ENCODE data around the gene TMEM54.

TMEM54 gene

GRCh38 chr1:32894681-32895080 is 6.5 kb downstream of the TMEM54 start:
- H3K27ac ChIP-seq (ENCODE audit: low read length) = no peak overlapping the region
- peaks cover 37% of the 10 kb centered on the region for H3K27me3 ChIP-seq (replicated peaks; ENCODE audit: insufficient read depth, low read length)
- no peaks in the 10 kb centered on the region for H4K20me1 ChIP-seq (ENCODE audit: insufficient read depth, low read length)
- H3K36me3 ChIP-seq (replicated peaks; ENCODE audit: insufficient read depth, low read length) = no peaks in the 10 kb centered on the region
- no peaks in the 10 kb centered on the region for H3K9me2 ChIP-seq (replicated peaks; ENCODE audit: insufficient read depth, low read length)
- H3K4me1 ChIP-seq (ENCODE audit: low read length) = no peaks in the 10 kb centered on the region
- no peak overlapping the region for H3K4me3 ChIP-seq (ENCODE audit: low read length)
- TF ChIP-seq EZH2 (optimal IDR thresholded peaks at IDR 0.05; ENCODE audit: low read depth, low read length) = no peak
- TF ChIP-seq EZH2phosphoT487 (IDR thresholded peaks at IDR 0.05; ENCODE audit: low read length) = no peak
- no peak for TF ChIP-seq CTCF (IDR thresholded peaks at IDR 0.05; ENCODE audit: low read length)
- no peak for DNase-seq
- H3K4me2 ChIP-seq (ENCODE audit: low read depth, low read length) = no peak overlapping the region
- H3K9me3 ChIP-seq (replicated peaks; ENCODE audit: insufficient read depth, low read length) = no peaks in the 10 kb centered on the region
- no peaks in the 10 kb centered on the region for H3F3A ChIP-seq (ENCODE audit: insufficient read depth, low read length)
- no peak overlapping the region for H3K9ac ChIP-seq (ENCODE audit: low read length)
- no peaks in the 10 kb centered on the region for H3K79me2 ChIP-seq (ENCODE audit: low read length)
- no peak overlapping the region for H2AFZ ChIP-seq (ENCODE audit: low read length)

DNA sequence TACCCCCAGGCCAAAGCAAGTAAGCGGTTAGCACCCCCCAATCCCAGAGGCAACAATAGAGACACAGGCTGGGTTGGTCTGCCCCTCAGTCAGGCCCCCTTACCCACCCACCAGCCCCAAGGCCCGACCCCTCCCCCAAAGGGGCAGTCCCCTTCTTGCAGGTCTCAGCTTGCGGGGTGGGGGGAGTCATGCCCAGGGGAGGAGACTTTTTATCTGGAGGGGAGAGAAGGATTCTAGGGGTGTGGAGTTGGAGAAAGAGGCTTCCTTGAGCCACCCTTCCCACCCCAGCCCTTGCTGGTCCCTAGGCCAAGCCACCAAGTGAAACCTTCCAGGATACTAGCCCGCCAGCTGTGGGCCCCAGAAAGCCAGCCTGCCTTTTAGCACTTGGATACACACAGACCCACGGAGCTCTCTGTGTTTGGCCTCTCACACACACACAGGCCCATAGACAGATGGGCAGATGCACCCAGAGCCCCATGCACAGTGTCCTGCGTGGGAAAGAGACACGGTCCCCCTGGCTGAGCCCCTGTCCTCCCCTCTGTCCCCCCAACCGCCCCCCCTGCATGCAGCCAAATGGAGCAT is 7.1 kb downstream of the TMEM54 start:
- Histone ChIP-seq H3K36me3 (replicated peaks; ENCODE audit: insufficient read depth, low read length) (no peaks in the 10 kb centered on the region), H3K4me1 (ENCODE audit: low read length) (no peaks in the 10 kb centered on the region), H3K4me3 (ENCODE audit: low read length) (no peak overlapping the region), H3K9me3 (replicated peaks; ENCODE audit: insufficient read depth, low read length) (no peaks in the 10 kb centered on the region), H3K4me2 (ENCODE audit: low read depth, low read length) (no peak overlapping the region), H2AFZ (ENCODE audit: low read length) (no peak overlapping the region), H3K27me3 (replicated peaks; ENCODE audit: insufficient read depth, low read length) (peaks cover 41% of the 10 kb centered on the region), H3K9ac (ENCODE audit: low read length) (no peak overlapping the region), H3K9me2 (replicated peaks; ENCODE audit: insufficient read depth, low read length) (no peaks in the 10 kb centered on the region), H3K27ac (ENCODE audit: low read length) (no peak overlapping the region), H3F3A (ENCODE audit: insufficient read depth, low read length) (no peaks in the 10 kb centered on the region), H4K20me1 (ENCODE audit: insufficient read depth, low read length) (no peaks in the 10 kb centered on the region), H3K79me2 (ENCODE audit: low read length) (no peaks in the 10 kb centered on the region)
- TF ChIP-seq CTCF (IDR thresholded peaks at IDR 0.05; ENCODE audit: low read length) = no peak
- no peak for TF ChIP-seq EZH2phosphoT487 (IDR thresholded peaks at IDR 0.05; ENCODE audit: low read length)
- no peak for TF ChIP-seq EZH2 (optimal IDR thresholded peaks at IDR 0.05; ENCODE audit: low read depth, low read length)
- no peak for DNase-seq

DNA sequence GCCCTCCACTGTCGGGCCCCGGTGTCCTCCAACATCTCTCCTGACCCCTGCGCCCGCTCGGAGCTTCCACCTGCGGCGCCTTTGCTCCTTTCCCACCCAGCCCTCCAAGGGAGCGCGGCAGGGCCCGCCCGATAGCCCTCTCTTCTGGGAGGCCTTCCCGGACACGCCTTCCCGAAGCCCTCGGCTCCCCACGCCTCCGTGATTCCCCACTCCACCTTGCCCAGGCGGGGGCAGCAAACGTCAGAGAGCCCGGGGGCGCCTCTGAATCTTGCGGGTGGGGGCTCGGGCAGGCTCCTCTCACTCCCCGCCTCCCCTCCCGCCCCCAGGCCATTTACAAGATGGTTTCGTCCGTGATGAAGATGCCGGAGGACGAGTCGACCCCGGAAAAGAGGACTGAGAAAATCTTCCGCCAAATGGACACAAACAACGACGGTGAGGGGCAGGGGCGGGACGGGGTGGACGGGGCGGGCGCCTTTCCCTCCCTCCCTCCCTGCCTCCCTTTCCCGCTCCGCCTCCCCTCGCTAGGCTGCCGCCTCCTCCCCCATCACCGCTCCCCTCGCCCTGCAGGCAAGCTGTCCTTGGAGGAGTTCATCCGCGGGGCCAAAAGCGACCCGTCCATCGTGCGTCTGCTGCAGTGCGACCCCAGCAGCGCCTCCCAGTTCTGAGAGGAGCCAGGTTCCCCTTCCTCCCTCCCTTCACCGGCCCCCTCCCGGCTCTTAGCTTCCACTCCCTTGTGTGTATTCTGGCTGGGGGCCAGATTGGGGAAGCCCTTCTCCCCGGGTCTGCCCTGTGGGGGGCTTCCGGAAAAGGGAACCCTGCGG is 7.8 kb downstream of the TMEM54 start:
- Histone ChIP-seq H3F3A (ENCODE audit: insufficient read depth, low read length) (no peaks in the 10 kb centered on the region), H3K4me1 (ENCODE audit: low read length) (no peaks in the 10 kb centered on the region), H3K9me3 (replicated peaks; ENCODE audit: insufficient read depth, low read length) (no peaks in the 10 kb centered on the region), H3K9ac (ENCODE audit: low read length) (no peak overlapping the region), H3K4me3 (ENCODE audit: low read length) (0 out of 2 replicates have a peak overlapping the region, but pooled peaks have one; percentile 33), H3K4me2 (ENCODE audit: low read depth, low read length) (peak overlapping the region; percentile 60; the same call in 1 of the 2 replicates), H4K20me1 (ENCODE audit: insufficient read depth, low read length) (no peaks in the 10 kb centered on the region), H3K27ac (ENCODE audit: low read length) (no peak overlapping the region), H3K9me2 (replicated peaks; ENCODE audit: insufficient read depth, low read length) (no peaks in the 10 kb centered on the region), H3K27me3 (replicated peaks; ENCODE audit: insufficient read depth, low read length) (peaks cover 48% of the 10 kb centered on the region), H2AFZ (ENCODE audit: low read length) (no peak overlapping the region), H3K79me2 (ENCODE audit: low read length) (no peaks in the 10 kb centered on the region), H3K36me3 (replicated peaks; ENCODE audit: insufficient read depth, low read length) (no peaks in the 10 kb centered on the region)
- TF ChIP-seq EZH2 (optimal IDR thresholded peaks at IDR 0.05; ENCODE audit: low read depth, low read length) = no peak
- no peak for TF ChIP-seq CTCF (IDR thresholded peaks at IDR 0.05; ENCODE audit: low read length)
- no peak for TF ChIP-seq EZH2phosphoT487 (IDR thresholded peaks at IDR 0.05; ENCODE audit: low read length)
- DNase-seq = no peak

Data from MM.1S (cell line).